OCI-LY7 (cell line): ENCODE data around the gene RAD23A. TPM values are rescaled to one million over a fixed set of nuclear protein-coding genes. Genes with fewer than 3 reads are reported as not detected.

Source experiments
- BruUV-seq: library from RNA; stranded (reverse); fragments of 400-500 nt; replicated peaks from 2 replicates; lab custom pipeline; 2021; lab: Mats Ljungman, UMichigan
- CTCF ChIA-PET: fragments of 300-600 bp; sonication (Branson Sonifier 250); formaldehyde crosslinking; loops from one replicate; lab custom pipeline; 2022; ENCODE audit warnings: antibody characterized with exemption; ENCODE audit not compliant: unreplicated experiment; lab: Charles Lee
- POLR2A ChIA-PET: fragments of 300-600 bp; sonication (Branson Sonifier 250); formaldehyde crosslinking; loops from one replicate; lab custom pipeline; 2022; ENCODE audit warnings: antibody characterized with exemption; lab: Charles Lee
- DNase-seq: peaks from one replicate; pipeline ENCODE4 v3.0.0-alpha.2; 2015; ENCODE audit warnings: low spot score
- H2AFZ ChIP-seq: fragments of 200-600 bp; sonication (generic), shearing (Covaris generic); 2 replicates; pipeline ENCODE4 v1.6.1; 2014; ENCODE audit warnings: mild to moderate bottlenecking, antibody characterized with exemption, low read length, moderate library complexity
- H3K27ac ChIP-seq: fragments of 200-600 bp; sonication (generic); 2 replicates; pipeline ENCODE4 v1.5.1; 2014; ENCODE audit warnings: mixed run types, low read depth, mild to moderate bottlenecking, moderate library complexity, low read length, inconsistent platforms; ENCODE audit not compliant: poor library complexity, severe bottlenecking
- H3K36me3 ChIP-seq: fragments of 200-600 bp; sonication (generic); 2 replicates; pipeline ENCODE4 v1.6.1; 2014; ENCODE audit warnings: mild to moderate bottlenecking, antibody characterized with exemption, low read length, moderate library complexity, mixed read lengths; ENCODE audit not compliant: insufficient read depth
- H3K4me1 ChIP-seq: fragments of 200-600 bp; sonication (generic); 2 replicates; pipeline ENCODE4 v1.5.1; 2014; ENCODE audit warnings: mild to moderate bottlenecking, low read length; ENCODE audit not compliant: insufficient read depth, poor library complexity, severe bottlenecking
- H3K4me2 ChIP-seq: fragments of 200-600 bp; sonication (generic); 2 replicates; pipeline ENCODE4 v1.6.1; 2014; ENCODE audit warnings: mild to moderate bottlenecking, low read length
- H3K4me3 ChIP-seq: fragments of 200-600 bp; sonication (generic); 2 replicates; pipeline ENCODE4 v1.5.1; 2014; ENCODE audit warnings: mild to moderate bottlenecking, low read depth, low read length; ENCODE audit not compliant: poor library complexity, severe bottlenecking
- H3K79me2 ChIP-seq: fragments of 200-600 bp; sonication (generic); 2 replicates; pipeline ENCODE4 v1.6.1; 2016; ENCODE audit warnings: low read depth, mild to moderate bottlenecking, low read length, moderate library complexity, mixed read lengths; ENCODE audit not compliant: insufficient read depth
- H3K9me2 ChIP-seq: fragments of 200-600 bp; sonication (generic); 2 replicates; pipeline ENCODE4 v1.6.1; 2016; ENCODE audit warnings: mild to moderate bottlenecking, low read length, mixed read lengths; ENCODE audit not compliant: insufficient read depth
- H3K9me3 ChIP-seq: fragments of 200-600 bp; sonication (generic); 2 replicates; pipeline ENCODE4 v1.6.1; 2014; ENCODE audit warnings: mild to moderate bottlenecking, mixed run types, low read length, mixed read lengths
- H4K20me1 ChIP-seq: fragments of 200-600 bp; sonication (generic); 2 replicates; pipeline ENCODE4 v1.6.1; 2014; ENCODE audit warnings: mild to moderate bottlenecking, antibody characterized with exemption, low read length, moderate library complexity, mixed read lengths; ENCODE audit not compliant: insufficient read depth
- CTCF ChIP-seq: fragments of 200-600 bp; sonication (generic); conservative IDR thresholded peaks from 2 replicates; pipeline ENCODE4 v1.5.1; 2014; ENCODE audit warnings: mild to moderate bottlenecking, antibody characterized with exemption, low read length, moderate library complexity, mixed read lengths
- EZH2phosphoT487 ChIP-seq: fragments of 200-600 bp; sonication (generic); IDR thresholded peaks from 2 replicates; pipeline ENCODE4 v1.6.1; 2018; ENCODE audit warnings: low read depth, borderline replicate concordance, mild to moderate bottlenecking, mixed run types, antibody characterized with exemption, low read length, moderate library complexity, mixed read lengths
- intact Hi-C: fragments of 100-400 bp; cut with micrococcal nuclease; formaldehyde crosslinking; loops from one replicate; pipeline ENCODE4 v1.10.0; 2022; ENCODE audit not compliant: unreplicated experiment
- total RNA-seq, 2 experiments: library from RNA; depleted of rRNA in 1 of 2; stranded (reverse); fragments of >200 nt in 1 of 2; shearing (Covaris generic) in 1 of 2; gene quantifications; 2 replicates each; pipeline ENCODE4 v1.2.3, GENCODE V29; 2014 to 2022

Gene RAD23A
- total RNA-seq, 2 experiments from 2014 or later, result 171 to 237 TPM

GRCh38 chr19:12993562-12993961, 47.9 kb downstream of the RAD23A start:
- no peaks in the 10 kb centered on the region for H4K20me1 ChIP-seq
- no peak overlapping the region for H2AFZ ChIP-seq
- no peak for DNase-seq
- H3K36me3 ChIP-seq, result no peaks in the 10 kb centered on the region
- intact Hi-C loops, result no loop called here
- no peaks in the 10 kb centered on the region for H3K9me3 ChIP-seq
- no peak overlapping the region for H3K4me3 ChIP-seq
- no peaks in the 10 kb centered on the region for H3K79me2 ChIP-seq
- H3K4me1 ChIP-seq, result no peaks in the 10 kb centered on the region
- TF ChIP-seq CTCF (no peak), EZH2phosphoT487 (no peak)
- ChIA-PET CTCF (no interaction called here), POLR2A (interaction anchor here (1.0 kb wide), 1 partner anchor 24 kb away, joined by 3 read pairs; no protein-coding TSS in a partner anchor)
- no TSS peak for BruUV-seq
- no peaks in the 10 kb centered on the region for H3K9me2 ChIP-seq
- no peak overlapping the region for H3K4me2 ChIP-seq
- H3K27ac ChIP-seq, result no peak overlapping the region

- no TSS peak for BruUV-seq
- TF ChIP-seq CTCF (no peak), EZH2phosphoT487 (no peak)
- H3K4me1 ChIP-seq, result no peaks in the 10 kb centered on the region
- H3K9me2 ChIP-seq, result no peaks in the 10 kb centered on the region
- intact Hi-C loops, result no loop called here
- no peaks in the 10 kb centered on the region for H3K9me3 ChIP-seq
- H3K79me2 ChIP-seq, result no peaks in the 10 kb centered on the region
- peak within 1 kb of the TSS; percentile 24 for H3K4me3 ChIP-seq
- DNase-seq, result peak; percentile 28
- peak within 1 kb of the TSS; percentile 53; the same call in 1 of the 2 replicates for H3K4me2 ChIP-seq
- no peaks in the 10 kb centered on the region for H4K20me1 ChIP-seq
- H2AFZ ChIP-seq, result no peak within 1 kb of the TSS
- ChIA-PET CTCF (no interaction called here), POLR2A (interaction anchor here (1.0 kb wide), 1 partner anchor 23 kb away, joined by 3 read pairs; no protein-coding TSS in a partner anchor)
- no peaks in the 10 kb centered on the region for H3K36me3 ChIP-seq
- no peak within 1 kb of the TSS for H3K27ac ChIP-seq
Observed at GRCh38 chr19:12994701-12995595, 49.3 kb downstream of the RAD23A start, which contains the start of gene NFIX. Gene NFIX (plus strand): TSS chr19:12995475. CDS start chr19:12995838, 363 bp downstream.
